ENCODE measurements around the gene GRID2.

- TF ChIP-seq ISL1 (CRISPR knock-in tag; IDR thresholded peaks at IDR 0.05), result no peak
- TF ChIP-seq ZC3H10 (CRISPR knock-in tag; IDR thresholded peaks at IDR 0.05), result no peak
- TF ChIP-seq ZFP30 (CRISPR knock-in tag; IDR thresholded peaks at IDR 0.05), result no peak
- TF ChIP-seq CSDC2 (CRISPR knock-in tag; IDR thresholded peaks at IDR 0.05), result no peak
- no peak for TF ChIP-seq ARNTL (CRISPR knock-in tag; IDR thresholded peaks at IDR 0.05; ENCODE audit: borderline replicate concordance, low read depth)
Observed at GRCh38 chr4:93132631-93133030, 828.9 kb downstream of the GRID2 start.

Data from SK-N-SH treated with all-trans-retinoic acid at 6 μM for 48 hours (cell line).